Measurements from ENCODE around the gene FBXW7. TPM values are rescaled to one million over a fixed set of nuclear protein-coding genes. Genes with fewer than 3 reads are reported as not detected.

FBXW7 gene
- total and polyA plus RNA-seq, 2 donors: 27.2 to 114 TPM

GRCh38 chr4:152537881-152538280, 2.0 kb upstream of the FBXW7 start:
- H3K4me3 ChIP-seq (ENCODE audit: low read length in 2 of 2): peak overlapping the region in 1 of 2 donors; percentile 95
- peaks cover 13% of the 10 kb centered on the region in 2 donors for H3K4me1 ChIP-seq (ENCODE audit: control insufficient read depth in 2 of 2, insufficient read depth in 2 of 2, low read length in 2 of 2)

GRCh38 chr4:152536545-152537182, 772 bp upstream of the FBXW7 start:
- H3K9me3 ChIP-seq (ENCODE audit: control insufficient read depth in 2 of 2, insufficient read depth in 1 of 2, low read length in 1 of 2): peaks cover 5 to 10% of the 10 kb centered on the region in 2 donors
- H3K4me1 ChIP-seq (ENCODE audit: control insufficient read depth in 2 of 2, insufficient read depth in 2 of 2, low read length in 2 of 2): peaks cover 13% of the 10 kb centered on the region in 2 donors
- no peaks in the 10 kb centered on the region for H3K27me3 ChIP-seq (ENCODE audit: control insufficient read depth in 2 of 2, insufficient read depth in 1 of 2, low read length in 1 of 2)
- DNase-seq (ENCODE audit: low read depth in 6 of 9, low spot score in 9 of 9): peak in 8 of 9 donors; percentile 59 to 92 (median 78)
- WGBS: under 1% methylated on average over 24 of the region's 24 CpGs
- peak overlapping the region; percentile 75 to 95 for H3K4me3 ChIP-seq (ENCODE audit: low read length in 2 of 2)
- peak overlapping the region; percentile 93 to 100 for H3K27ac ChIP-seq (ENCODE audit: low read depth in 1 of 2, low read length in 1 of 2)
- peaks cover 8 to 17% of the 10 kb centered on the region in 2 donors for H3K36me3 ChIP-seq (ENCODE audit: control insufficient read depth in 2 of 2, insufficient read depth in 2 of 2, low read length in 1 of 2)

More at GRCh38 chr4:152537881-152538280, 2.0 kb upstream of the FBXW7 start:
- Histone ChIP-seq H3K36me3 (ENCODE audit: control insufficient read depth in 2 of 2, insufficient read depth in 2 of 2, low read length in 1 of 2) (peaks cover 8 to 17% of the 10 kb centered on the region in 2 donors), H3K27ac (ENCODE audit: low read depth in 1 of 2, low read length in 1 of 2) (peak overlapping the region in 1 of 2 donors; percentile 36), H3K9me3 (ENCODE audit: control insufficient read depth in 2 of 2, insufficient read depth in 1 of 2, low read length in 1 of 2) (peaks cover 5 to 10% of the 10 kb centered on the region in 2 donors), H3K27me3 (ENCODE audit: control insufficient read depth in 2 of 2, insufficient read depth in 1 of 2, low read length in 1 of 2) (no peaks in the 10 kb centered on the region)
- 86% methylated on average over 1 of the region's 1 CpG for WGBS
- no peak for DNase-seq (ENCODE audit: low read depth in 6 of 9, low spot score in 9 of 9)

- no peaks in the 10 kb centered on the region for H3K27me3 ChIP-seq (ENCODE audit: control insufficient read depth in 2 of 2, insufficient read depth in 1 of 2, low read length in 1 of 2)
- H3K27ac ChIP-seq (ENCODE audit: low read depth in 1 of 2, low read length in 1 of 2): peak overlapping the region; percentile 93
- peak overlapping the region; percentile 75 to 95 for H3K4me3 ChIP-seq (ENCODE audit: low read length in 2 of 2)
- peaks cover 8 to 17% of the 10 kb centered on the region in 2 donors for H3K36me3 ChIP-seq (ENCODE audit: control insufficient read depth in 2 of 2, insufficient read depth in 2 of 2, low read length in 1 of 2)
- 1% methylated on average over 60 of the region's 60 CpGs for WGBS
- H3K9me3 ChIP-seq (ENCODE audit: control insufficient read depth in 2 of 2, insufficient read depth in 1 of 2, low read length in 1 of 2): peaks cover 5 to 10% of the 10 kb centered on the region in 2 donors
- H3K4me1 ChIP-seq (ENCODE audit: control insufficient read depth in 2 of 2, insufficient read depth in 2 of 2, low read length in 2 of 2): peaks cover 13% of the 10 kb centered on the region in 2 donors
- DNase-seq (ENCODE audit: low read depth in 6 of 9, low spot score in 9 of 9): peak in 5 of 9 donors; percentile 17 to 54 (median 23)
These were observed 461 bp downstream of the FBXW7 start for GRCh38 chr4:152535360-152535902.

GRCh38 chr4:152534541-152535359, 1.1 kb downstream of the FBXW7 start:
- Histone ChIP-seq H3K27me3 (ENCODE audit: control insufficient read depth in 2 of 2, insufficient read depth in 1 of 2, low read length in 1 of 2) (no peaks in the 10 kb centered on the region), H3K4me3 (ENCODE audit: low read length in 2 of 2) (peak overlapping the region; percentile 75 to 95), H3K36me3 (ENCODE audit: control insufficient read depth in 2 of 2, insufficient read depth in 2 of 2, low read length in 1 of 2) (peaks cover 4 to 12% of the 10 kb centered on the region in 2 donors), H3K27ac (ENCODE audit: low read depth in 1 of 2, low read length in 1 of 2) (peak overlapping the region; percentile 93), H3K4me1 (ENCODE audit: control insufficient read depth in 2 of 2, insufficient read depth in 2 of 2, low read length in 2 of 2) (peaks cover 13% of the 10 kb centered on the region in 2 donors), H3K9me3 (ENCODE audit: control insufficient read depth in 2 of 2, insufficient read depth in 1 of 2, low read length in 1 of 2) (peaks cover 1 to 4% of the 10 kb centered on the region in 2 donors)
- peak in 6 of 9 donors; percentile 17 to 72 (median 46) for DNase-seq (ENCODE audit: low read depth in 6 of 9, low spot score in 9 of 9)
- WGBS: under 1% methylated on average over 45 of the region's 45 CpGs

GRCh38 chr4:152531479-152531878, 4.4 kb downstream of the FBXW7 start:
- no peaks in the 10 kb centered on the region for H3K27me3 ChIP-seq (ENCODE audit: control insufficient read depth in 2 of 2, insufficient read depth in 1 of 2, low read length in 1 of 2)
- no peak overlapping the region for H3K4me3 ChIP-seq (ENCODE audit: low read length in 2 of 2)
- peaks cover 3 to 7% of the 10 kb centered on the region in 2 donors for H3K36me3 ChIP-seq (ENCODE audit: control insufficient read depth in 2 of 2, insufficient read depth in 2 of 2, low read length in 1 of 2)
- H3K4me1 ChIP-seq (ENCODE audit: control insufficient read depth in 2 of 2, insufficient read depth in 2 of 2, low read length in 2 of 2): peaks cover 0 to 4% of the 10 kb centered on the region in 2 donors
- no peak for DNase-seq (ENCODE audit: low read depth in 6 of 9, low spot score in 9 of 9)
- H3K9me3 ChIP-seq (ENCODE audit: control insufficient read depth in 2 of 2, insufficient read depth in 1 of 2, low read length in 1 of 2): no peaks in the 10 kb centered on the region
- H3K27ac ChIP-seq (ENCODE audit: low read depth in 1 of 2, low read length in 1 of 2): no peak overlapping the region
- WGBS: 96% methylated on average over 3 of the region's 3 CpGs

- WGBS: 96% methylated on average over 2 of the region's 2 CpGs
- H3K9me3 ChIP-seq (ENCODE audit: control insufficient read depth in 2 of 2, insufficient read depth in 1 of 2, low read length in 1 of 2): no peaks in the 10 kb centered on the region
- no peak overlapping the region for H3K27ac ChIP-seq (ENCODE audit: low read depth in 1 of 2, low read length in 1 of 2)
- peaks cover 3 to 7% of the 10 kb centered on the region in 2 donors for H3K36me3 ChIP-seq (ENCODE audit: control insufficient read depth in 2 of 2, insufficient read depth in 2 of 2, low read length in 1 of 2)
- no peaks in the 10 kb centered on the region for H3K27me3 ChIP-seq (ENCODE audit: control insufficient read depth in 2 of 2, insufficient read depth in 1 of 2, low read length in 1 of 2)
- no peak for DNase-seq (ENCODE audit: low read depth in 6 of 9, low spot score in 9 of 9)
- peaks cover 0 to 4% of the 10 kb centered on the region in 2 donors for H3K4me1 ChIP-seq (ENCODE audit: control insufficient read depth in 2 of 2, insufficient read depth in 2 of 2, low read length in 2 of 2)
- H3K4me3 ChIP-seq (ENCODE audit: low read length in 2 of 2): no peak overlapping the region
These were observed 5.3 kb downstream of the FBXW7 start for GRCh38 chr4:152530600-152530999.

- Histone ChIP-seq H3K4me1 (ENCODE audit: control insufficient read depth in 2 of 2, insufficient read depth in 2 of 2, low read length in 2 of 2) (peaks cover 0 to 4% of the 10 kb centered on the region in 2 donors), H3K4me3 (ENCODE audit: low read length in 2 of 2) (no peak overlapping the region), H3K27ac (ENCODE audit: low read depth in 1 of 2, low read length in 1 of 2) (no peak overlapping the region), H3K36me3 (ENCODE audit: control insufficient read depth in 2 of 2, insufficient read depth in 2 of 2, low read length in 1 of 2) (peaks cover 3 to 7% of the 10 kb centered on the region in 2 donors), H3K27me3 (ENCODE audit: control insufficient read depth in 2 of 2, insufficient read depth in 1 of 2, low read length in 1 of 2) (no peaks in the 10 kb centered on the region), H3K9me3 (ENCODE audit: control insufficient read depth in 2 of 2, insufficient read depth in 1 of 2, low read length in 1 of 2) (no peaks in the 10 kb centered on the region)
- DNase-seq (ENCODE audit: low read depth in 6 of 9, low spot score in 9 of 9): no peak
- 98% methylated on average over 8 of the region's 8 CpGs for WGBS
These were observed 6.0 kb downstream of the FBXW7 start for GRCh38 chr4:152529880-152530279.

- Histone ChIP-seq H3K27ac (ENCODE audit: low read depth in 1 of 2, low read length in 1 of 2) (no peak overlapping the region), H3K4me1 (ENCODE audit: control insufficient read depth in 2 of 2, insufficient read depth in 2 of 2, low read length in 2 of 2) (no peaks in the 10 kb centered on the region), H3K4me3 (ENCODE audit: low read length in 2 of 2) (no peak overlapping the region), H3K27me3 (ENCODE audit: control insufficient read depth in 2 of 2, insufficient read depth in 1 of 2, low read length in 1 of 2) (no peaks in the 10 kb centered on the region), H3K9me3 (ENCODE audit: control insufficient read depth in 2 of 2, insufficient read depth in 1 of 2, low read length in 1 of 2) (no peaks in the 10 kb centered on the region), H3K36me3 (ENCODE audit: control insufficient read depth in 2 of 2, insufficient read depth in 2 of 2, low read length in 1 of 2) (peaks cover 3 to 7% of the 10 kb centered on the region in 2 donors)
- no peak for DNase-seq (ENCODE audit: low read depth in 6 of 9, low spot score in 9 of 9)
- WGBS: 95% methylated on average over 2 of the region's 2 CpGs
These were observed 7.8 kb downstream of the FBXW7 start for GRCh38 chr4:152528060-152528459.

- Histone ChIP-seq H3K4me1 (ENCODE audit: control insufficient read depth in 2 of 2, insufficient read depth in 2 of 2, low read length in 2 of 2) (no peaks in the 10 kb centered on the region), H3K36me3 (ENCODE audit: control insufficient read depth in 2 of 2, insufficient read depth in 2 of 2, low read length in 1 of 2) (peaks cover 3 to 7% of the 10 kb centered on the region in 2 donors), H3K4me3 (ENCODE audit: low read length in 2 of 2) (no peak overlapping the region), H3K27me3 (ENCODE audit: control insufficient read depth in 2 of 2, insufficient read depth in 1 of 2, low read length in 1 of 2) (no peaks in the 10 kb centered on the region), H3K9me3 (ENCODE audit: control insufficient read depth in 2 of 2, insufficient read depth in 1 of 2, low read length in 1 of 2) (no peaks in the 10 kb centered on the region), H3K27ac (ENCODE audit: low read depth in 1 of 2, low read length in 1 of 2) (no peak overlapping the region)
- WGBS: 90% methylated on average over 4 of the region's 4 CpGs
- no peak for DNase-seq (ENCODE audit: low read depth in 6 of 9, low spot score in 9 of 9)
These were observed 10.0 kb downstream of the FBXW7 start for GRCh38 chr4:152525878-152526277.

All from thymus (tissue), 11 donors.